PFSK-1 (cell line): Measurements from ENCODE around the gene TCP11L2.

Experiments used
- FOXP2 ChIP-seq: optimal IDR thresholded peaks from 2 replicates; pipeline ENCODE3; 2011; ENCODE audit warnings: borderline replicate concordance, control low read depth, inconsistent platforms; ENCODE audit not compliant: insufficient read depth; ENCODE audit errors: extremely low read length, extremely low read depth
- POLR2AphosphoS5 ChIP-seq: IDR thresholded peaks from 2 replicates; pipeline ENCODE4 v1.6.1; 2012; ENCODE audit warnings: low read depth, mild to moderate bottlenecking, control low read depth, low read length, moderate library complexity
- SIN3A ChIP-seq: IDR thresholded peaks from 2 replicates; pipeline ENCODE4 v1.6.1; 2012; ENCODE audit warnings: mild to moderate bottlenecking, low read length, moderate library complexity, borderline replicate concordance; ENCODE audit not compliant: insufficient read depth
- TAF1 ChIP-seq: IDR thresholded peaks from 2 replicates; pipeline ENCODE4 v1.6.1; 2012; ENCODE audit warnings: low read length, control low read depth, borderline replicate concordance; ENCODE audit not compliant: insufficient read depth
- TF ChIP-seq, protein P1 (sequence below), 2 experiments: IDR thresholded peaks; 2 replicates each; pipeline versions ENCODE4 v1.6.1 to v1.8.0; 2011 to 2012; ENCODE audit warnings: low read depth in 2 of 2, low read length in 2 of 2, control low read depth in 1 of 2, inconsistent platforms in 1 of 2, mild to moderate bottlenecking in 1 of 2, moderate library complexity in 1 of 2; ENCODE audit not compliant: insufficient read depth in 1 of 2

Gene TCP11L2

GRCh38 chr12:106284358-106285105 lies 18.0 kb upstream of the TCP11L2 start:
- TF ChIP-seq FOXP2 (no peak), TAF1 (no peak), SIN3A (no peak), POLR2AphosphoS5 (no peak)
- TF ChIP-seq, protein P1, sequence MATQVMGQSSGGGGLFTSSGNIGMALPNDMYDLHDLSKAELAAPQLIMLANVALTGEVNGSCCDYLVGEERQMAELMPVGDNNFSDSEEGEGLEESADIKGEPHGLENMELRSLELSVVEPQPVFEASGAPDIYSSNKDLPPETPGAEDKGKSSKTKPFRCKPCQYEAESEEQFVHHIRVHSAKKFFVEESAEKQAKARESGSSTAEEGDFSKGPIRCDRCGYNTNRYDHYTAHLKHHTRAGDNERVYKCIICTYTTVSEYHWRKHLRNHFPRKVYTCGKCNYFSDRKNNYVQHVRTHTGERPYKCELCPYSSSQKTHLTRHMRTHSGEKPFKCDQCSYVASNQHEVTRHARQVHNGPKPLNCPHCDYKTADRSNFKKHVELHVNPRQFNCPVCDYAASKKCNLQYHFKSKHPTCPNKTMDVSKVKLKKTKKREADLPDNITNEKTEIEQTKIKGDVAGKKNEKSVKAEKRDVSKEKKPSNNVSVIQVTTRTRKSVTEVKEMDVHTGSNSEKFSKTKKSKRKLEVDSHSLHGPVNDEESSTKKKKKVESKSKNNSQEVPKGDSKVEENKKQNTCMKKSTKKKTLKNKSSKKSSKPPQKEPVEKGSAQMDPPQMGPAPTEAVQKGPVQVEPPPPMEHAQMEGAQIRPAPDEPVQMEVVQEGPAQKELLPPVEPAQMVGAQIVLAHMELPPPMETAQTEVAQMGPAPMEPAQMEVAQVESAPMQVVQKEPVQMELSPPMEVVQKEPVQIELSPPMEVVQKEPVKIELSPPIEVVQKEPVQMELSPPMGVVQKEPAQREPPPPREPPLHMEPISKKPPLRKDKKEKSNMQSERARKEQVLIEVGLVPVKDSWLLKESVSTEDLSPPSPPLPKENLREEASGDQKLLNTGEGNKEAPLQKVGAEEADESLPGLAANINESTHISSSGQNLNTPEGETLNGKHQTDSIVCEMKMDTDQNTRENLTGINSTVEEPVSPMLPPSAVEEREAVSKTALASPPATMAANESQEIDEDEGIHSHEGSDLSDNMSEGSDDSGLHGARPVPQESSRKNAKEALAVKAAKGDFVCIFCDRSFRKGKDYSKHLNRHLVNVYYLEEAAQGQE (IDR thresholded peaks at IDR 0.05; ENCODE audit: insufficient read depth in 1 of 2, low read depth in 2 of 2, low read length in 2 of 2), result no peak

DNA sequence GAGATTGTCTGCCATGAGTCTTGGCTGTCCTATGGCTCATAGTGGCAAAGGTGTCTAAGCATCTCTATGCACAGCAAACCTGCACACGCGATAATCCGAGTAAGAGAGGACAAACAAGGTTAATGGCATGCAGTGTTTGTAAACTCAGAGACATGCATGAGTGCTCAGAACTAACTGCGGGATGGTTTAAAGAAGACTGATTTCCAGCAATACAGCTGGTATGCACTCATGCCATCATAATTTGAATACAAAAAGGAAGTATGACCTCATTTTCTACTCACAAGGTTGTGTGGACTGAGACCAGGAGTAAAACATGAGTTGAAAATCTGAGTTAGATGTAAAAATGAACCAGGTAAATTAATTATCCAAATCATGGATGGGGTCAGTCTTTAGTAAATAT lies 16.6 kb upstream of the TCP11L2 start:
- TF ChIP-seq POLR2AphosphoS5, result no peak
- TF ChIP-seq FOXP2, result no peak
- no peak for TF ChIP-seq SIN3A
- TF ChIP-seq, protein P1 (IDR thresholded peaks at IDR 0.05; ENCODE audit: insufficient read depth in 1 of 2, low read depth in 2 of 2, low read length in 2 of 2), result no peak
- no peak for TF ChIP-seq TAF1

- TF ChIP-seq POLR2AphosphoS5 (no peak), TAF1 (no peak), SIN3A (no peak), FOXP2 (no peak)
- TF ChIP-seq, protein P1 (IDR thresholded peaks at IDR 0.05; ENCODE audit: insufficient read depth in 1 of 2, low read depth in 2 of 2, low read length in 2 of 2), result no peak
Observed at GRCh38 chr12:106287364-106287763, 15.2 kb upstream of the TCP11L2 start.

- TF ChIP-seq, protein P1 (IDR thresholded peaks at IDR 0.05; ENCODE audit: insufficient read depth in 1 of 2, low read depth in 2 of 2, low read length in 2 of 2), result no peak
- TF ChIP-seq POLR2AphosphoS5 (no peak), TAF1 (no peak)
Observed at GRCh38 chr12:106288101-106288493, 14.4 kb upstream of the TCP11L2 start.
